ENCODE measurements around the gene EYA2.

DNA sequence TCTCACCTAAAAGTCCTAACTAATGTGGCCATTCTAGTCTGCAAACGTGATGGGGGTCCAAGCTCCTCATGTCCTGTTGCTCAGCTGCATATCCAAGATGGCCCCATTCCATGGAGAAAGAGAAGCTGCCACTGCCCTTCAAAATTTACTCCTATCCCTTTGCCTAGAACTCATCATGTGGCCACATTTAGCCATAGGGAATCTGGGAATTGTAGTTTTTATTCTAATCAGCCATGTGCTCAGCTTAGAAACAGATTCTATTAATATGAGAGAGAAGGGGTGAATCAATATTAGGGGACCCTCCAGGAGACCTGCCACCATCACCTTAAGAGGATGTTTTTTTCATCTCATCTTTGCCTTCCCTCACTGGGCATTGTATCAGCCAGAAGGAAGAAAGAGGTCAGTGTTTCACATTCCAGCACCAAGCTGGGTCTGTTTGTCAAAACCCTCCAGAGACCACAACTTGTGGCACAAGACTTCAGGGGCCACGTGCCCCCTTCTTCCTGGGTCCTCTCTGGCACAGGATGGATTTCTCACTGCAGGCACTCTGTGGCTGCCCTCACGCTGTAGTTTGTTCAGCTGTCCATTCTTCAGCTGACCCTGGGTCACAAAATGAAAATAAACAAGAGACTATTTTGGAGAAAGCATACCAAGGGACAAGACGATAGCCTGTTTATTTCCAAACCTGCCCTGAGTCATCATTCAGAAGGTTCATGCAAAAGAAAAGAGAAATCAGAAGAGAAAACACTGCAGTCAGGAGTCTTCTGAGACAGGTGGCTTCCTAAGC is 172.0 kb downstream of the EYA2 start:
- TF ChIP-seq CTCF (IDR thresholded peaks at IDR 0.05) (no peak), POLR2A (IDR thresholded peaks at IDR 0.05) (no peak)

All from heart left ventricle (tissue), 13 donors.